Measurements from ENCODE around the gene IL17D. TPM values are rescaled to one million over a fixed set of nuclear protein-coding genes. Genes with fewer than 3 reads are reported as not detected.

The IL17D gene
- total RNA-seq, 1 experiment from 2014 or later = 3.4 TPM

GRCh38 chr13:20684546-20684945 lies 19.0 kb upstream of the IL17D start:
- Histone ChIP-seq H3K4me3 (no peak overlapping the region), H3K27me3 (no peaks in the 10 kb centered on the region), H3K36me3 (no peaks in the 10 kb centered on the region), H3K9me3 (no peaks in the 10 kb centered on the region)
- no peak for DNase-seq

- Histone ChIP-seq H3K4me3 (no peak overlapping the region), H3K36me3 (no peaks in the 10 kb centered on the region), H3K27me3 (no peaks in the 10 kb centered on the region), H3K9me3 (no peaks in the 10 kb centered on the region)
- DNase-seq = no peak
These were observed 18.4 kb upstream of the IL17D start for GRCh38 chr13:20685092-20685491.

- H3K4me3 ChIP-seq = no peak overlapping the region
- H3K9me3 ChIP-seq = no peaks in the 10 kb centered on the region
- H3K27me3 ChIP-seq = no peaks in the 10 kb centered on the region
- DNase-seq = no peak
- H3K36me3 ChIP-seq = no peaks in the 10 kb centered on the region
These were observed 17.3 kb upstream of the IL17D start for GRCh38 chr13:20686167-20686566.

- H3K27me3 ChIP-seq = no peaks in the 10 kb centered on the region
- DNase-seq = no peak
- H3K36me3 ChIP-seq = no peaks in the 10 kb centered on the region
- H3K9me3 ChIP-seq = no peaks in the 10 kb centered on the region
- H3K4me3 ChIP-seq = no peak overlapping the region
These were observed 16.5 kb upstream of the IL17D start for GRCh38 chr13:20686863-20687579.

- DNase-seq = no peak
- no peaks in the 10 kb centered on the region for H3K27me3 ChIP-seq
- no peaks in the 10 kb centered on the region for H3K36me3 ChIP-seq
- H3K4me3 ChIP-seq = no peak overlapping the region
- H3K9me3 ChIP-seq = no peaks in the 10 kb centered on the region
These were observed 14.2 kb upstream of the IL17D start for GRCh38 chr13:20689291-20689690.

GRCh38 chr13:20691616-20692015 lies 11.9 kb upstream of the IL17D start:
- Histone ChIP-seq H3K27me3 (no peaks in the 10 kb centered on the region), H3K36me3 (no peaks in the 10 kb centered on the region), H3K9me3 (no peaks in the 10 kb centered on the region), H3K4me3 (no peak overlapping the region)
- DNase-seq = no peak

GRCh38 chr13:20696073-20696472 lies 7.4 kb upstream of the IL17D start:
- no peak for DNase-seq
- no peaks in the 10 kb centered on the region for H3K27me3 ChIP-seq
- no peak overlapping the region for H3K4me3 ChIP-seq
- no peaks in the 10 kb centered on the region for H3K9me3 ChIP-seq
- H3K36me3 ChIP-seq = no peaks in the 10 kb centered on the region

GRCh38 chr13:20699715-20700114 lies 3.8 kb upstream of the IL17D start:
- H3K9me3 ChIP-seq = no peaks in the 10 kb centered on the region
- peak; percentile 43 for DNase-seq
- no peak overlapping the region for H3K4me3 ChIP-seq
- no peaks in the 10 kb centered on the region for H3K27me3 ChIP-seq
- H3K36me3 ChIP-seq = no peaks in the 10 kb centered on the region

- H3K9me3 ChIP-seq = no peaks in the 10 kb centered on the region
- no peak for DNase-seq
- no peak overlapping the region for H3K4me3 ChIP-seq
- no peaks in the 10 kb centered on the region for H3K27me3 ChIP-seq
- no peaks in the 10 kb centered on the region for H3K36me3 ChIP-seq
These were observed 3.2 kb upstream of the IL17D start for GRCh38 chr13:20700288-20700687.

- no peaks in the 10 kb centered on the region for H3K9me3 ChIP-seq
- DNase-seq = no peak
- H3K27me3 ChIP-seq = no peaks in the 10 kb centered on the region
- H3K4me3 ChIP-seq = no peak overlapping the region
- no peaks in the 10 kb centered on the region for H3K36me3 ChIP-seq
These were observed 2.0 kb upstream of the IL17D start for GRCh38 chr13:20701461-20701860.

GRCh38 chr13:20702530-20702914 lies 977 bp upstream of the IL17D start:
- DNase-seq = no peak
- Histone ChIP-seq H3K4me3 (peak overlapping the region; percentile 57), H3K9me3 (no peaks in the 10 kb centered on the region), H3K27me3 (no peaks in the 10 kb centered on the region), H3K36me3 (no peaks in the 10 kb centered on the region)

GRCh38 chr13:20703780-20704458 lies 420 bp downstream of the IL17D start:
- H3K36me3 ChIP-seq = no peaks in the 10 kb centered on the region
- no peaks in the 10 kb centered on the region for H3K27me3 ChIP-seq
- no peaks in the 10 kb centered on the region for H3K9me3 ChIP-seq
- peak; percentile 79 for DNase-seq
- H3K4me3 ChIP-seq = peak overlapping the region; percentile 21; the same call in 1 of the 2 replicates

- no peaks in the 10 kb centered on the region for H3K9me3 ChIP-seq
- H3K4me3 ChIP-seq = no peak overlapping the region
- H3K27me3 ChIP-seq = no peaks in the 10 kb centered on the region
- DNase-seq = no peak
- no peaks in the 10 kb centered on the region for H3K36me3 ChIP-seq
These were observed 1.1 kb downstream of the IL17D start for GRCh38 chr13:20704459-20705069.

GRCh38 chr13:20706661-20707060 lies 3.2 kb downstream of the IL17D start:
- Histone ChIP-seq H3K36me3 (no peaks in the 10 kb centered on the region), H3K9me3 (no peaks in the 10 kb centered on the region), H3K4me3 (no peak overlapping the region), H3K27me3 (no peaks in the 10 kb centered on the region)
- no peak for DNase-seq

GRCh38 chr13:20708216-20708615 lies 4.7 kb downstream of the IL17D start:
- no peak for DNase-seq
- H3K36me3 ChIP-seq = no peaks in the 10 kb centered on the region
- no peak overlapping the region for H3K4me3 ChIP-seq
- H3K27me3 ChIP-seq = no peaks in the 10 kb centered on the region
- no peaks in the 10 kb centered on the region for H3K9me3 ChIP-seq

GRCh38 chr13:20709369-20709768 lies 5.9 kb downstream of the IL17D start:
- no peak for DNase-seq
- Histone ChIP-seq H3K36me3 (no peaks in the 10 kb centered on the region), H3K4me3 (no peak overlapping the region), H3K27me3 (no peaks in the 10 kb centered on the region), H3K9me3 (no peaks in the 10 kb centered on the region)

- DNase-seq = no peak
- Histone ChIP-seq H3K4me3 (no peak overlapping the region), H3K9me3 (no peaks in the 10 kb centered on the region), H3K27me3 (no peaks in the 10 kb centered on the region), H3K36me3 (no peaks in the 10 kb centered on the region)
These were observed 6.3 kb downstream of the IL17D start for GRCh38 chr13:20709782-20710181.
